ENCODE measurements around the gene SYT10.

DNA sequence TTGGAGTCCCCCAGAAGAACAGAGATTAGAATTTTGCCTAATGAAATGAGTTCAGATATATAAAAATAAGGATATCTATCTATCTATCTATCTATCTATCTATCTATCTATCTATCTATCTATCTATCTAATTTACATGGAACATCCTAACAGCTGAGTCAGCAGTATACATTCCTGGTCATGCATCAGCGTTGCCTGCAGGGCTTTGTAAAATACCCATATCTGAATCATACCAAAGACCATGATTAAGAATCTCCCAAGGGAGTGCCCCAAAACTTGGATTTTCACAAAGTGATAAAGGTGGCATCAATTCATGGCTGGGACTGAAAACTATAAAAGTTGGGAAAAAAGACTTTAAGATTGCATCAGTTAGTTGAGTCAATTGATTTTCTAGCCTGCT is 32.7 kb upstream of the SYT10 start:
- no peak for TF ChIP-seq CTCF (conservative IDR thresholded peaks at IDR 0.05; ENCODE audit: low read depth, low read length)
- no peak for TF ChIP-seq EZH2 (IDR thresholded peaks at IDR 0.05; ENCODE audit: low read length, unreplicated experiment)
